Measurements from ENCODE around the gene NRAP.

Gene NRAP

GRCh38 chr10:113609704-113610108 lies 54.1 kb downstream of the NRAP start:
- Histone ChIP-seq H3K27me3 (ENCODE audit: insufficient read depth, low read length) (peaks cover 65% of the 10 kb centered on the region), H2AFZ (ENCODE audit: low read length, unreplicated experiment) (no peak overlapping the region), H3K27ac (ENCODE audit: low read depth, low read length) (no peak overlapping the region), H3K36me3 (ENCODE audit: insufficient read depth, low read length) (no peaks in the 10 kb centered on the region), H3K4me3 (ENCODE audit: low read depth, low read length) (no peak overlapping the region), H3K79me2 (ENCODE audit: control insufficient read depth, insufficient read depth, low read length, unreplicated experiment) (no peaks in the 10 kb centered on the region), H3K4me1 (ENCODE audit: control insufficient read depth, insufficient read depth, low read length, unreplicated experiment) (no peaks in the 10 kb centered on the region)

GRCh38 chr10:113605268-113605978 lies 58.4 kb downstream of the NRAP start:
- Histone ChIP-seq H3K4me1 (ENCODE audit: control insufficient read depth, insufficient read depth, low read length, unreplicated experiment) (no peaks in the 10 kb centered on the region), H2AFZ (ENCODE audit: low read length, unreplicated experiment) (no peak overlapping the region), H3K4me3 (ENCODE audit: low read depth, low read length) (no peak overlapping the region), H3K27me3 (ENCODE audit: insufficient read depth, low read length) (peaks cover 40% of the 10 kb centered on the region), H3K27ac (ENCODE audit: low read depth, low read length) (no peak overlapping the region), H3K79me2 (ENCODE audit: control insufficient read depth, insufficient read depth, low read length, unreplicated experiment) (no peaks in the 10 kb centered on the region), H3K36me3 (ENCODE audit: insufficient read depth, low read length) (no peaks in the 10 kb centered on the region)

GRCh38 chr10:113604572-113604971 lies 59.3 kb downstream of the NRAP start:
- H3K27ac ChIP-seq (ENCODE audit: low read depth, low read length), result no peak overlapping the region
- H2AFZ ChIP-seq (ENCODE audit: low read length, unreplicated experiment), result no peak overlapping the region
- H3K4me1 ChIP-seq (ENCODE audit: control insufficient read depth, insufficient read depth, low read length, unreplicated experiment), result no peaks in the 10 kb centered on the region
- peaks cover 46% of the 10 kb centered on the region for H3K27me3 ChIP-seq (ENCODE audit: insufficient read depth, low read length)
- H3K4me3 ChIP-seq (ENCODE audit: low read depth, low read length), result no peak overlapping the region
- H3K36me3 ChIP-seq (ENCODE audit: insufficient read depth, low read length), result no peaks in the 10 kb centered on the region
- no peaks in the 10 kb centered on the region for H3K79me2 ChIP-seq (ENCODE audit: control insufficient read depth, insufficient read depth, low read length, unreplicated experiment)

- Histone ChIP-seq H3K27ac (ENCODE audit: low read depth, low read length) (no peak overlapping the region), H3K27me3 (ENCODE audit: insufficient read depth, low read length) (peaks cover 52% of the 10 kb centered on the region), H3K4me3 (ENCODE audit: low read depth, low read length) (no peak overlapping the region), H3K79me2 (ENCODE audit: control insufficient read depth, insufficient read depth, low read length, unreplicated experiment) (no peaks in the 10 kb centered on the region), H2AFZ (ENCODE audit: low read length, unreplicated experiment) (no peak overlapping the region), H3K4me1 (ENCODE audit: control insufficient read depth, insufficient read depth, low read length, unreplicated experiment) (no peaks in the 10 kb centered on the region), H3K36me3 (ENCODE audit: insufficient read depth, low read length) (no peaks in the 10 kb centered on the region)
Observed at GRCh38 chr10:113603057-113603777, 60.6 kb downstream of the NRAP start.

GRCh38 chr10:113600569-113600968 lies 63.3 kb downstream of the NRAP start:
- Histone ChIP-seq H2AFZ (ENCODE audit: low read length, unreplicated experiment) (no peak overlapping the region), H3K27me3 (ENCODE audit: insufficient read depth, low read length) (peaks cover 67% of the 10 kb centered on the region), H3K4me1 (ENCODE audit: control insufficient read depth, insufficient read depth, low read length, unreplicated experiment) (no peaks in the 10 kb centered on the region), H3K36me3 (ENCODE audit: insufficient read depth, low read length) (no peaks in the 10 kb centered on the region), H3K79me2 (ENCODE audit: control insufficient read depth, insufficient read depth, low read length, unreplicated experiment) (no peaks in the 10 kb centered on the region), H3K4me3 (ENCODE audit: low read depth, low read length) (no peak overlapping the region), H3K27ac (ENCODE audit: low read depth, low read length) (no peak overlapping the region)

GRCh38 chr10:113594652-113595051 lies 69.2 kb downstream of the NRAP start:
- no peaks in the 10 kb centered on the region for H3K79me2 ChIP-seq (ENCODE audit: control insufficient read depth, insufficient read depth, low read length, unreplicated experiment)
- H3K27me3 ChIP-seq (ENCODE audit: insufficient read depth, low read length), result peaks cover 77% of the 10 kb centered on the region
- H3K27ac ChIP-seq (ENCODE audit: low read depth, low read length), result no peak overlapping the region
- H3K36me3 ChIP-seq (ENCODE audit: insufficient read depth, low read length), result no peaks in the 10 kb centered on the region
- no peaks in the 10 kb centered on the region for H3K4me1 ChIP-seq (ENCODE audit: control insufficient read depth, insufficient read depth, low read length, unreplicated experiment)
- H2AFZ ChIP-seq (ENCODE audit: low read length, unreplicated experiment), result no peak overlapping the region
- H3K4me3 ChIP-seq (ENCODE audit: low read depth, low read length), result no peak overlapping the region

- H3K36me3 ChIP-seq (ENCODE audit: insufficient read depth, low read length), result no peaks in the 10 kb centered on the region
- H3K27me3 ChIP-seq (ENCODE audit: insufficient read depth, low read length), result peaks cover 60% of the 10 kb centered on the region
- no peaks in the 10 kb centered on the region for H3K79me2 ChIP-seq (ENCODE audit: control insufficient read depth, insufficient read depth, low read length, unreplicated experiment)
- H3K4me3 ChIP-seq (ENCODE audit: low read depth, low read length), result no peak overlapping the region
- no peaks in the 10 kb centered on the region for H3K4me1 ChIP-seq (ENCODE audit: control insufficient read depth, insufficient read depth, low read length, unreplicated experiment)
- no peak overlapping the region for H3K27ac ChIP-seq (ENCODE audit: low read depth, low read length)
- H2AFZ ChIP-seq (ENCODE audit: low read length, unreplicated experiment), result no peak overlapping the region
Observed at GRCh38 chr10:113592380-113592779, 71.5 kb downstream of the NRAP start.

GRCh38 chr10:113590581-113590980 lies 73.3 kb downstream of the NRAP start:
- Histone ChIP-seq H2AFZ (ENCODE audit: low read length, unreplicated experiment) (no peak overlapping the region), H3K79me2 (ENCODE audit: control insufficient read depth, insufficient read depth, low read length, unreplicated experiment) (no peaks in the 10 kb centered on the region), H3K4me1 (ENCODE audit: control insufficient read depth, insufficient read depth, low read length, unreplicated experiment) (no peaks in the 10 kb centered on the region), H3K36me3 (ENCODE audit: insufficient read depth, low read length) (no peaks in the 10 kb centered on the region), H3K27me3 (ENCODE audit: insufficient read depth, low read length) (peaks cover 43% of the 10 kb centered on the region), H3K4me3 (ENCODE audit: low read depth, low read length) (no peak overlapping the region), H3K27ac (ENCODE audit: low read depth, low read length) (no peak overlapping the region)

GRCh38 chr10:113589201-113589770 lies 74.6 kb downstream of the NRAP start:
- no peak overlapping the region for H3K27ac ChIP-seq (ENCODE audit: low read depth, low read length)
- no peak overlapping the region for H3K4me3 ChIP-seq (ENCODE audit: low read depth, low read length)
- H2AFZ ChIP-seq (ENCODE audit: low read length, unreplicated experiment), result no peak overlapping the region
- no peaks in the 10 kb centered on the region for H3K79me2 ChIP-seq (ENCODE audit: control insufficient read depth, insufficient read depth, low read length, unreplicated experiment)
- H3K36me3 ChIP-seq (ENCODE audit: insufficient read depth, low read length), result no peaks in the 10 kb centered on the region
- H3K27me3 ChIP-seq (ENCODE audit: insufficient read depth, low read length), result peaks cover 43% of the 10 kb centered on the region
- H3K4me1 ChIP-seq (ENCODE audit: control insufficient read depth, insufficient read depth, low read length, unreplicated experiment), result no peaks in the 10 kb centered on the region

GRCh38 chr10:113585949-113586348 lies 77.9 kb downstream of the NRAP start:
- Histone ChIP-seq H3K4me3 (ENCODE audit: low read depth, low read length) (no peak overlapping the region), H3K27me3 (ENCODE audit: insufficient read depth, low read length) (peaks cover 52% of the 10 kb centered on the region), H2AFZ (ENCODE audit: low read length, unreplicated experiment) (no peak overlapping the region), H3K4me1 (ENCODE audit: control insufficient read depth, insufficient read depth, low read length, unreplicated experiment) (no peaks in the 10 kb centered on the region), H3K27ac (ENCODE audit: low read depth, low read length) (no peak overlapping the region), H3K79me2 (ENCODE audit: control insufficient read depth, insufficient read depth, low read length, unreplicated experiment) (no peaks in the 10 kb centered on the region), H3K36me3 (ENCODE audit: insufficient read depth, low read length) (no peaks in the 10 kb centered on the region)

- H3K4me1 ChIP-seq (ENCODE audit: control insufficient read depth, insufficient read depth, low read length, unreplicated experiment), result no peaks in the 10 kb centered on the region
- H3K4me3 ChIP-seq (ENCODE audit: low read depth, low read length), result no peak overlapping the region
- H3K79me2 ChIP-seq (ENCODE audit: control insufficient read depth, insufficient read depth, low read length, unreplicated experiment), result no peaks in the 10 kb centered on the region
- H3K27ac ChIP-seq (ENCODE audit: low read depth, low read length), result no peak overlapping the region
- H3K36me3 ChIP-seq (ENCODE audit: insufficient read depth, low read length), result no peaks in the 10 kb centered on the region
- peaks cover 58% of the 10 kb centered on the region for H3K27me3 ChIP-seq (ENCODE audit: insufficient read depth, low read length)
- H2AFZ ChIP-seq (ENCODE audit: low read length, unreplicated experiment), result no peak overlapping the region
Observed at GRCh38 chr10:113583571-113583970, 80.3 kb downstream of the NRAP start.
